Colonic mucosa (tissue), 4 donors: ENCODE measurements around the gene PANK4. TPM values are rescaled to one million over a fixed set of nuclear protein-coding genes. Genes with fewer than 3 reads are reported as not detected.
A peak's percentile ranks its signal among the peaks of the same experiment; 100 is the strongest.
"Not testable (repeated sequence)": the region's sequence is repeated elsewhere in the genome, so short reads cannot be mapped to it uniquely, and the experiment has no call there.

Experiments used
- DNase-seq: peaks from one replicate; pipeline ENCODE4 v3.0.0-alpha.2; 2020
- H3K27ac ChIP-seq: fragments of 200-600 bp; one replicate; pipeline ENCODE4 v1.8.0; 2021
- H3K27me3 ChIP-seq: fragments of 200-600 bp; one replicate; pipeline ENCODE4 v1.8.0; 2021
- H3K36me3 ChIP-seq: fragments of 200-600 bp; one replicate; pipeline ENCODE4 v1.8.0; 2021
- H3K4me1 ChIP-seq: fragments of 200-600 bp; one replicate; pipeline ENCODE4 v1.8.0; 2021; ENCODE audit warnings: mild to moderate bottlenecking
- H3K4me3 ChIP-seq: fragments of 200-600 bp; one replicate; pipeline ENCODE4 v1.8.0; 2021
- H3K9ac ChIP-seq, 2 donors: one replicate each; pipeline ENCODE4 v1.7.0; 2013; ENCODE audit warnings: control low read depth in 2 of 2, low read depth in 2 of 2, low read length in 2 of 2
- H3K9me3 ChIP-seq: fragments of 200-600 bp; one replicate; pipeline ENCODE4 v1.8.0; 2021
- intact Hi-C: fragments of 100-400 bp; cut with DNase I; formaldehyde crosslinking; loops from one replicate; pipeline ENCODE4 v1.14.1; 2022
- total RNA-seq, 2 donors: library from RNA; stranded (reverse); fragmentation: NEBNext Ultra II Directional in 1 of 2; extraction: Animal tissue kit (Norgen Biotek cat#: 25700) in 1 of 2; gene quantifications; one replicate each; pipeline ENCODE4 v1.2.1, GENCODE V29; 2021
- TF ChIP-seq, protein P1 (sequence below): fragments of 200-600 bp; IDR thresholded peaks from one replicate; pipeline ENCODE4 v1.8.0; 2022; ENCODE audit warnings: antibody characterized with exemption, mild to moderate bottlenecking
- donor health status: healthy.
- donor health status: DM: no; HTN: no; CAD: no.
- donor health status: DM: no; HTN: no; CAD: no.

The PANK4 gene
- total RNA-seq, 2 donors from 2014 or later: 27.0 to 42.0 TPM

DNA sequence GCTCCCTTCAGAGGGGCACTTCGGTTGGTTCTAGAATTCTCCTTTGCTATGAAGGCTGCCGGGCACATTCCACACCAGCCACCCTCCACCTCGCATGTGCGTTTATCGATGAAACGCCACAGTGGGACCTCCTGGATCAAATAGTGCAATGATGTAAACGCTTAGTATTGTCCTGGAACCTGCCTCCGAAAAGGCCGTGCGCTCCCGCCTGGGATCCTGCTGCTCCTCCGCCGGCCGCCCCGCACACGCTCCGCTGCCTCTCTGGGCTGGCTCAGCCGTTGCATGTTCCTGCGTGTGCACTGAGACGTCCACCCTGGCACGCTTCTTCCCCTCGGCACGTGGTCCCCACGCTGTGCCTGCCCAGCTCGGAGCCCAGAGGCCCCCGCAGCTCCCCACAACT, 25.8 kb upstream of the PANK4 start:
- DNase-seq: no peak
- no peaks in the 10 kb centered on the region for H3K9me3 ChIP-seq
- no peak overlapping the region for H3K27ac ChIP-seq
- H3K27me3 ChIP-seq: no peaks in the 10 kb centered on the region
- TF ChIP-seq, protein P1, sequence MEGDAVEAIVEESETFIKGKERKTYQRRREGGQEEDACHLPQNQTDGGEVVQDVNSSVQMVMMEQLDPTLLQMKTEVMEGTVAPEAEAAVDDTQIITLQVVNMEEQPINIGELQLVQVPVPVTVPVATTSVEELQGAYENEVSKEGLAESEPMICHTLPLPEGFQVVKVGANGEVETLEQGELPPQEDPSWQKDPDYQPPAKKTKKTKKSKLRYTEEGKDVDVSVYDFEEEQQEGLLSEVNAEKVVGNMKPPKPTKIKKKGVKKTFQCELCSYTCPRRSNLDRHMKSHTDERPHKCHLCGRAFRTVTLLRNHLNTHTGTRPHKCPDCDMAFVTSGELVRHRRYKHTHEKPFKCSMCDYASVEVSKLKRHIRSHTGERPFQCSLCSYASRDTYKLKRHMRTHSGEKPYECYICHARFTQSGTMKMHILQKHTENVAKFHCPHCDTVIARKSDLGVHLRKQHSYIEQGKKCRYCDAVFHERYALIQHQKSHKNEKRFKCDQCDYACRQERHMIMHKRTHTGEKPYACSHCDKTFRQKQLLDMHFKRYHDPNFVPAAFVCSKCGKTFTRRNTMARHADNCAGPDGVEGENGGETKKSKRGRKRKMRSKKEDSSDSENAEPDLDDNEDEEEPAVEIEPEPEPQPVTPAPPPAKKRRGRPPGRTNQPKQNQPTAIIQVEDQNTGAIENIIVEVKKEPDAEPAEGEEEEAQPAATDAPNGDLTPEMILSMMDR: no peak
- H3K36me3 ChIP-seq: no peaks in the 10 kb centered on the region
- peaks cover 16% of the 10 kb centered on the region for H3K4me1 ChIP-seq
- intact Hi-C loops: no loop called here
- no peak overlapping the region for H3K9ac ChIP-seq
- no peak overlapping the region for H3K4me3 ChIP-seq

DNA sequence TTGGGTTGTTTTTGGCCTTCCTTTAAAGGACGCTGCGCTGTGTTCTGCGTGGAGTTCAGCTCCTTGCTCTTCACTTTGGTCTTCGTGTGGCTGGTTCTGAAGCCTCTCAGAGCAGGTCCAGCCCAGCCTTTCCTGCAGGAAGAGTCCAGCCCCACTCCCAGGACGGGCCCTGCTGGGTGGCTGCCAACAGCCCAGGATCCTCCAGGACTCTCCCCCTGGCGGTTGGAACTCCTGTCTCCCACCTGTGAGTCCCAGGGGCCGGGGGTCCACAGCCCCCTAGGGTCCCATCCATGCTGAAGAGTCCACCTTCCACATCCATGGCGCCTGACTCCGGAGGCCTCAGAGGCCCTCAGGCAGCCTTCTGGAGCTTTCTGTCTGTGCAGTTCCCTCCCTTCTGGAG, 25.1 kb upstream of the PANK4 start:
- intact Hi-C loops, H3K27me3 ChIP-seq, H3K9me3 ChIP-seq, H3K4me3 ChIP-seq, H3K27ac ChIP-seq, H3K36me3 ChIP-seq, H3K9ac ChIP-seq, DNase-seq: not testable (repeated sequence)
- H3K4me1 ChIP-seq: peaks cover 16% of the 10 kb centered on the region

DNA sequence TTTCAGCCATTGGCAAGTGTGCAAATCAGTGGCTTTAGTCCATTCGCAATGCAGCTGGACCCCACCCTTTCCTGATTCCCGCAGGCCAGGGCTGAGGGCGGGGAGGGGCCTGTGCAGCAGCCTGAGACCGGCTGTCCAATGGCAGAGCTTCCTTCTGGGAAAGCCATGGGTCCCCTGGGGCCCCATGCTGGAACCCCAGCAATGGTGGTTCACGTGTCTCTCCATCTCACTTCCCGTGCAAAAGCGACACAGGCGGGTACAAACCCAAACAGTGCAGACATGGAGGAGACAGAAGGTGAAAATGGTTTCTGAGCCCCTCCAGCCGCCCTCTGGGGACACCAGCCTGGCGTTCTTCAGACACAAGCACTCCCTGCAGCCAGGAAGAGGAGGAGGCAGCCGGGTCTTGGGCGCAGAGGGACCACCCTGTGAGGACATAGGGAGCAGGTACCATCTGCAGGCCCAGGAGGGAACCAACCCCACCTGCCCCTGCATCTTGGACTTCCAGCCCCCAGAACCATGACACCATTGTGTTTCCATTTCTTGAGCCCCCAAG, 24.0 kb upstream of the PANK4 start:
- DNase-seq, intact Hi-C loops, H3K4me3 ChIP-seq, H3K27ac ChIP-seq, H3K27me3 ChIP-seq, H3K36me3 ChIP-seq, H3K9ac ChIP-seq, H3K9me3 ChIP-seq: not testable (repeated sequence)
- peaks cover 16% of the 10 kb centered on the region for H3K4me1 ChIP-seq

DNA sequence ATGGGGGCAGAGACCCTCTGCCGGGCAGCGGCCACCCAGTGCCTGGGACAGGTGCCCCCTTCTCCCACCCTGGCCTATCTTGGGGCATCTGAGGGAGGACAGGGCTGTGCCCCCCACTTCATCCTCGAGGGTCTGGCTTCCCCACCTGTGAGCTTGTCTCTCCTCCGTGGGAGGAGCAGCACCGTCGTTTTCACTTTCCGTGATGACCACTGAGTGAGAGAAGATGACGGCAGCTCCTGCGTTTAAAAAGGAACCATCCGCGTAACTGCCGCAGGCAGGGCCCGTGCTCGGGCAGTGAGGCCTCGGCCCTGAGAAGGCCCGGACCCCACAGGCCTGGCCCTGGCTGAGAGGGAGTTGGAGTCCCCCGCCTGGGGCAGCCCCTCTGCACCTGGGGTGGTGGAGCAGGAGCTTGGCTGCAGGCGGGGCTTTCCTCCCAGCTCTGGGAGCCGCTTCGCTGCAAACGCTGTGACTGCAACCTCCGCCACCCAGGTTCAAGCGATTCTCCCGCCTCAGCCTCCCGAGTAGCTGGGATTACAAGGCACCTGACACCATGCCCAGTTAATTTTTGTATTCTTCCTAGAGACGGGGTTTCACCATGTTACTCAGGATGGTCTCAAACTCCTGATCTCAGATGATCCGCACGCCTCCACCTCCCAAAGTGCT, 23.1 kb upstream of the PANK4 start:
- not testable (repeated sequence) for DNase-seq, H3K4me3 ChIP-seq, H3K27me3 ChIP-seq, H3K9me3 ChIP-seq, H3K36me3 ChIP-seq
- intact Hi-C loops: loop anchor here (5.0 kb wide), 1 partner anchor 137 kb away; the partner anchor contains the start of gene PEX10
- H3K4me1 ChIP-seq: peaks cover 11% of the 10 kb centered on the region
- H3K27ac ChIP-seq: peak overlapping the region; percentile 100
- peak overlapping the region; percentile 71 to 89 for H3K9ac ChIP-seq

DNA sequence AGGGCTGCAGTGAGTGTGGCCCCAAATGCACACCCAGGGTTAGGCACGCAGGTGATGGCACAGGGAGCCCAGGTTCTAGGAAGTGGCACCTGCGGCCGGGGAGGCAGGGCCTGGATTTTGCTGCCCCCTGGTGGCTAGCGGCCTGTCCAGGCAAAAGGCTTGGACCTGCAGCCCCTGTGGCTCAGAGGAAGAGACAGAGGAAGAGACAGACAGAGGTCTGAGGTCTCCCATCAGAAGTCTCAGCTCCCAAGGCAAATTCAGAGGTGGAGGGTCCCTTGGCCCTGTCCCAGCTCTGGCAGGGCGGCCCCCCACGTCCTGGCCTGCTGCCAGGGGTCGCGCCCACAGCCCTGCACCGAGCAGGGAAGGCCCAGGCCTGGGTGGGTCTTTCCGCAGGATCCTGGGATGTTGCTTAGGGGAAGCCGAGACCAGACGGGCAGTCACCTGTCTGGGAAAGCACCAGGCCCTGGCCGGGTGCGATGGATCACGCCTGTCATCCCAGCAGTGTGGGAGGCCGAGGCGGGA, 21.7 kb upstream of the PANK4 start:
- H3K4me1 ChIP-seq: peaks cover 11% of the 10 kb centered on the region
- H3K9ac ChIP-seq: peak overlapping the region; percentile 70 to 89
- DNase-seq: peak; percentile 94
- peak overlapping the region; percentile 100 for H3K27ac ChIP-seq
- intact Hi-C loops: loop anchor here (5.0 kb wide), 1 partner anchor 136 kb away; the partner anchor contains the start of gene PEX10
- H3K36me3 ChIP-seq: no peaks in the 10 kb centered on the region
- H3K9me3 ChIP-seq: no peaks in the 10 kb centered on the region
- H3K4me3 ChIP-seq: peak overlapping the region; percentile 55
- H3K27me3 ChIP-seq: no peaks in the 10 kb centered on the region
- TF ChIP-seq, protein P1: peak; percentile 95

DNA sequence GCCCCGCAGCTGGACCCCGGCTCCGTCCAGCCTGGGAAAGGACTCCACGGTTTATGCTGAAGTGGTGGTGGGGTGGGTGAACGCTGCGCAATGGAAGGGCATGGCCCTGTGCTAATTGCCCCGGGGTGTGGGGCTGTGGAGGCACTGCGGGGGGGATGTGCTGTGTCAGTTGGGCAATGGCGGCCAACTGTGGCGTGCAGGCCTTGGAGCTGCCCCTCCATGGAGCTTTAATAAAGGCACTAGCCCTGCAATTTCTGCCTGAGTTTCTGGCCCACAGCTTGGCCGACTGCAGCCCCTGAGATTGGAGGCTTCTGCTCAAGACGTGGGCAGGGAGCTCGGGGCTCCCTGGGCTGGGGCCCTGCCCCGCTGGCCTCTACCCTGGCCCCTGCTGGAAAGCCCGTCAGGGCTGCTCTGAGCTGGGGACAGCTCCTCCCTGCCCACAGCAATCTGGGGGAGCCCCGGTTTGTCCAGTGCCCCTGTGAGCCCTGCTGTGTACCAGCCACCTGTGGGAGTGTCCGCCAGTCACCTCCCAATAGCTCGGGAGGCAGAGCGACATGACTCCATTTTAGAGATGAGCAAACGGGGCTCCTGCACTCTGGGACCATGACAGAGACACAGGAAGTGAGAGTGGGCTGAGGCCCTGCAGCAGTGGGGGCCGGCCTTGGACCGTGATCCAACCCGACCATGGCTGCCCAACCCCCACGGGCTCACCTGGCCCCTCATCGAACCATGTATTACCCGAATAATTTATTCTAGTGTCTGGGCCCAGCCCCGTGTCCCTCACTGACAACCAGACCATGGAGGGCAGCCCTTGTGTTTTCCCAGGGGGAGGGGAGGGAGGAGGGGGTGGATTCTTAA, 21.0 kb upstream of the PANK4 start:
- no peak for DNase-seq
- H3K9ac ChIP-seq: peak overlapping the region; percentile 70 to 89

More for the DNA sequence above, 21.0 kb upstream of the PANK4 start:
- Histone ChIP-seq H3K27me3 (no peaks in the 10 kb centered on the region), H3K4me3 (peak overlapping the region; percentile 55), H3K4me1 (peaks cover 11% of the 10 kb centered on the region), H3K36me3 (no peaks in the 10 kb centered on the region), H3K9me3 (no peaks in the 10 kb centered on the region), H3K27ac (peak overlapping the region; percentile 100)
- TF ChIP-seq, protein P1: no peak
- intact Hi-C loops: loop anchor here (5.0 kb wide), 1 partner anchor 135 kb away; the partner anchor contains the start of gene PEX10
